Loucy (cell line): ENCODE results near the gene BACH2.

Experiments
- CTCF ChIP-seq: fragments of 200-600 bp; sonication (generic); conservative IDR thresholded peaks from 2 replicates; pipeline ENCODE4 v1.5.1; 2014; ENCODE audit warnings: mild to moderate bottlenecking, antibody characterized with exemption, low read length
- EZH2phosphoT487 ChIP-seq: fragments of 200-600 bp; IDR thresholded peaks from 2 replicates; pipeline ENCODE4 v1.6.1; 2018; ENCODE audit warnings: antibody characterized with exemption, mild to moderate bottlenecking, moderate library complexity, borderline replicate concordance

GRCh38 chr6:90045535-90045934 is 251.1 kb downstream of the BACH2 start:
- TF ChIP-seq CTCF (no peak), EZH2phosphoT487 (no peak)
